GM21619 (cell line): ENCODE measurements around the gene TRMU.

Source experiments
- ATAC-seq: cut with Tn5 transposase; IDR thresholded peaks from one replicate; pipeline ENCODE4 v1.9.1; 2021; ENCODE audit not compliant: unreplicated experiment

The TRMU gene

DNA sequence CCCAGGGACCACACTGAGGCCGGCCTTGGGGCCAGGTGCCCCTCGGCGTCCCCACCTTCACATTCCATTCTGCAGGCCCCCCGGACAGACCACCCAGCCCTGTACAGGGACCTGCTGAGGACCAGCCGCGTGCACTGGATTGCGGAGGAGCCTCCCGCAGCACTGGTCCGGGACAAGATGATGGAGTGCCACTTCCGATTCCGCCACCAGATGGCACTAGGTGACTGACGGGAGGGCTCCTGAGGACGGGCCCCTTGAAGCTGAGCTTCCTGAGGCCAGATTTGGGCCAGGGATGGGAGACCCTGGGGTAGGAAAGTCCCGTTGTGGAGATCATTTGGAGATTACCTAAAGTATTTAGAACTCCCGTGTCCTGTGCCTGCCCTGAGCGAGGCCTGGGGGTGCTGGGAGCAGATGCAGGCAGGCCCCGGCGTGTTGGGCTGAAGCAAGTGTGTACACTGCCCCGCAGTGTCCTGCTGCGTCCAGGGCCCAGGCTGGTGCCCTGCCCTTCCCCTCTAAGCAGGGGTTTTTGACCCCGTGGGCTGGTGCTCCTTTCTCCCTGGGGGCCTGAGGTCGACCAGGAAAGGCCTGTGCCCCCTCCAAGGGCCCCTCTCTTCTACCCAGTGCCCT lies 20.0 kb downstream of the TRMU start:
- ATAC-seq = no peak

- no peak for ATAC-seq
Measured at GRCh38 chr22:46355996-46356471, 20.5 kb downstream of the TRMU start.

DNA sequence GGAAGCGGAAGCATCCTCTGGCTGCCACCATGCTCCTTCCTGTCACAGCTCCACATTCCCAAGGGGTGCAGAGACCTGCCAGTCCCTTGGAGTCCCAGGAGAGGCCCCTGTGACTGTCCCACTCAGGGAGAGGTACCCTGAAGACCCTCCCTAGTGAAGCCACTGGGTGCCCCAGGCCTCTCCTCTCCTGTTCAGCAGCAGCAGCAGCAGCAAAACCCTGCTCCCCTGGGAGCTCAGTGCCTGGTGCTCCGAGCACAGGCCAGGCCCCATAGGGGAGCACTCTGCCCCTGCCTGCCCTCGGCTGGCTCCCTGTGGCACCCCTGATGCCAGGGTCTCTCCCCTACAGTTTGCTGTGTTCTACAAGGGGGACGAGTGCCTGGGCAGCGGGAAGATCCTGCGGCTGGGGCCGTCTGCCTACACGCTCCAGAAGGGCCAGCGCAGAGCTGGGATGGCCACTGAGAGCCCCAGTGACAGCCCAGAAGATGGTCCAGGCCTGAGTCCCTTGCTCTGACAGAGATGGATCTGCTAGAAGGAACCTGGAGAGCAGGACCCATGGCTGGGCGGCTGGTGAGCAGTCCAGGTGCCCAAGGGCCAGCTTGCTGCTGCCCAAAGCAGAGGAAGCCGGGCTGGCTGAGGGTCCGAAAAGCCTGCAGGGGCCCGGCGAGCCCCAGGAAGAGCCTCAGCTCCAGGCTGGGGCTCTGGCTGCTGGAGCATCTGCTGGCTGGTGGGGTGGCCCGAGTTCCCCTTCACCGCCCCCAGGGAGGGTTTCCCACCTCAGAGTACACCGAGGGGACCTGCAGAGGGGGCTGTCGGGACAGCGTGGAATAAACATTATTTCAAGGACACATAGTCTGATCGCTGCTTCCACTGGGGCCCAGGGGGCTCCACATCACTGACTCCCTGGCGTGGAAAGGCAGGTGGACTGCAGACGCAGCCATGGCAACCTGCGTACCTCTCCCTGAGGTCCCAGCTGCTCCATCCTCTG lies 21.3 kb downstream of the TRMU start:
- no peak for ATAC-seq

- no peak for ATAC-seq
Measured at GRCh38 chr22:46357711-46358520, 22.4 kb downstream of the TRMU start.

DNA sequence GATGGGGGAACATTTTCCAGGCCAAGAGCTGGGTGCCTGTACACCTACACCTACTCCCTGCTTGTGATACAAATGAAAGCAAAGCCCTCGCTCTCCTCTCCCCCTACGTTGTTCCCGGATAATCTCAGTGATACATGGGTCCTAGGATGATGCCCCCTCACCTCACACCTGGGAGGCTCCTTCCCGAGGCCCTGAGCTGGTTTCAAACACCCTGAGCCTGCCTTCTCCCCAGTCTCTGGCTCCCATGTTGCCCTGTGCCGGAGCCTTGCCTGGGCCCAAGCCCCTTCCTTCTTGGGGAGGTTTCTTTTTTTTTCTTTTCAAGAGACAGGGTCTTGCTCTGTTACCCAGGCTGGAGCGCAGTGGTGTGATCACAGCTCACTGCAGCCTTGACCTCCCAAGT lies 23.3 kb downstream of the TRMU start:
- no peak for ATAC-seq

DNA sequence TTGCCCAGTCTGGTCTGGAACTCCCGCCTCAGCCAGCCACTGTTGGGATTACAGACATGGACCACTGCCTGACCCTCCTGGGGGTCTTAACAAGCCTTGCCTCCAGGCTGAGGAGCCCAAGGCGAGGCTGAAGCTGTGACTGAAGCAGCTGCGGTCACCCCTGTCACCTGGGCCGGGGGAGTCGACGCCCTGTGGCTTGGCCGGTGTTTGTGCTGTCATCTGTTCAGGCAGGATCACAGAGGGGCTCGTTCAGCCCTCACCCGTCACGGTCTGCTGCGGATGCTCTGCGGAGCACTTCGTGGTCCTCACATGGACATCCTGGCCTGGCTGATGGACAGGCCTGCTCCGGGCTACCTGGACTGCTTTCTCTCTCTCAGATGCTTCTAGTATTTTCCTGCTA lies 23.8 kb downstream of the TRMU start:
- ATAC-seq = no peak

- no peak for ATAC-seq
Measured at GRCh38 chr22:46360097-46360496, 24.6 kb downstream of the TRMU start.

DNA sequence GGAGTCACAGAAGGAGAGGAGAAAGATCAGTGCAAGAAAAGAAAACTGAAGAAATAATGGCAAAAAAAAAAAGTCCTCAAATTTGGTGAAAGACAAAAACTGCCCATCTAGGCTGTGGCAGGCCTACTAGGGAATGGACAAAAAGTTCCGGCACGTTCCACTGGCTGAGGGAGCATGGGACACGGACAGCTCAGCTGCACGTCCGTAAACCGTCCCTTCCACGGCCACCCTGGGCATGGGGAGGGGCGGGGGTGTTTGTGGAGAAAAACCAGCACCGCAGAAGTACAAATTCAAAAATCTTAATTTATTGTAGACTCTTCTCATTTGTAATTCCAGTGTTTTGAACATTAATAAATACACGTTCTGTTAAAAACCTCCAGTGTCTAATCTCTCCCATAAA lies 25.4 kb downstream of the TRMU start:
- no peak for ATAC-seq

DNA sequence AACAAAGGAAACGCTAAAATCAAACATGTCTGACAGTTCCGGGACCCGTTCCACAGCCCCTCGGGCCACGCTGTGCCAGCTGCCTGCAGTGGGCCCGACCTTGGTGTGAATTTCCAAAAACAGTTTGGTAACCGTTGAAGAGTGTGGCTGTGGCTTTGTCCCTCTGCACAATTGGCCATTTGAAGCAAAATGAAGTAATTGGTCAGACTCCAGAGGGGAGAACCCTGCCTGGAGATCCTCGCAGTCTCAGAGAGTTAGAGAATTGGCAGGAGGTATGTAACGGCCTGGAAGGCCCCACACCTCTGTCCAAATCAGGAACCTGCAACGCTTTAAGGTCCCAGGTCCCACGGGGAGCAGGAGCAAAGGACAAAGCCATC lies 26.3 kb downstream of the TRMU start:
- no peak for ATAC-seq

DNA sequence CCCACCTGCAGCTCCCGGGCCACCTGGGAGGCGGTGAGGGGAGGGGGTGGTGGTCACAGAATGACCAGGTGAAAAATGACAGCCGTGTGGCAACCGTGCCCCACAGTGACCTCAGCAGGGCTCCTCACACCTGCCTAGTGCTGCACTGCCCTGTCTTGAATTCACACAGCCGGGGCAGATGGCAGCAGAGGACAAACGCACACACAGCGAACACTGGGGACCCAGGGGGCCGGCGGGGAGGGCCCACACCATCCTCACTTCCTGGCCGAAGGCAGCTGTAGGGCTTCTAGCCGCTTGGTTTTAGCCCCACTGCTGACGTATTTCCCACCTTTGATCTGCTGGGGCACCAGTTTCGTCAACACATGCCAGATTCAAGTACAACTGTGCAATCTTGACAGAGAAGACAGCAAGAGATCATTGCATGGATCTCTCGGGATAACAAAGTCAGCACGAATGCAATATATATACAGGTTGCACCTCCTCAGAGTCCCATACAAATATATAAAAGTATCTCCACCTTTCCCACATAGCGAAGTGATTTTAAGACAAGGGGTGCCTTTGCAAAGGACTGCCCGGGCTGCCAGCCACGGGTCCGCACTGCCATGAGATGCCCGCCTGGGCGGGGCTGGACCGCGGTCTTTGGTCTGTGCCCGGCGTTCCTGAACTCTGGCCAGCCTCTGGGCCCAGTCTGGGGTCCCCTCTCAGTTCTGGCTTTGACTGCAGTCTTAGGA lies 26.9 kb downstream of the TRMU start:
- ATAC-seq = no peak

DNA sequence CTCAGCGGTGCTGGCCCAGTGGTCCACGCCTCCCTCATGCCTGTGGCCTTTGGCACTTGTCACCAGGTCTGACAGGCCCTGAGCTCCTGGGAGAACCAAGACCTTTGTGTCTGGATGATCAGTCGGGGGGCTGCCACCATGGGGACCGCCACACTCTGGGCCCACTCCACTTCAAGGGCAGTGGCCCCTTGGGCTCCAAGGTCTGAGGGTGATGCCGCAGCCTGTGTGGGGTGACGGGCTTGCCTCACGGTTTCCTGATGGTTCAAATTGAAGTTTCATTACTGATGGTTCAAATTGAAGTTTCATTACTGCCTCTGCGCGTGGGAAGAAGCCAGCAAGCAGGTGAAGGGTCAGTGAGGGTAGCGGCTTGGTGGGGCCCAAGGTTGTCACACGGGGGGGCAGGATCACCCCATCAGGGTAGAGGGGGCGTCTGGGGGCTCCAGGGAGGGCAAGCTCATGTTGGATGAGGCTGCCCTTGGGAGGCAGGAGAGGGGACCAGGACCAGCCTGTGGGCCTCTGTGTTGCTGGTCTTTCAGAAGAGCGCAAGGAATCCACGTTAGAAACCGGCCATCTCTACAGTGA lies 27.5 kb downstream of the TRMU start:
- ATAC-seq = no peak

GRCh38 chr22:46363611-46364321 lies 28.3 kb downstream of the TRMU start:
- ATAC-seq = no peak

DNA sequence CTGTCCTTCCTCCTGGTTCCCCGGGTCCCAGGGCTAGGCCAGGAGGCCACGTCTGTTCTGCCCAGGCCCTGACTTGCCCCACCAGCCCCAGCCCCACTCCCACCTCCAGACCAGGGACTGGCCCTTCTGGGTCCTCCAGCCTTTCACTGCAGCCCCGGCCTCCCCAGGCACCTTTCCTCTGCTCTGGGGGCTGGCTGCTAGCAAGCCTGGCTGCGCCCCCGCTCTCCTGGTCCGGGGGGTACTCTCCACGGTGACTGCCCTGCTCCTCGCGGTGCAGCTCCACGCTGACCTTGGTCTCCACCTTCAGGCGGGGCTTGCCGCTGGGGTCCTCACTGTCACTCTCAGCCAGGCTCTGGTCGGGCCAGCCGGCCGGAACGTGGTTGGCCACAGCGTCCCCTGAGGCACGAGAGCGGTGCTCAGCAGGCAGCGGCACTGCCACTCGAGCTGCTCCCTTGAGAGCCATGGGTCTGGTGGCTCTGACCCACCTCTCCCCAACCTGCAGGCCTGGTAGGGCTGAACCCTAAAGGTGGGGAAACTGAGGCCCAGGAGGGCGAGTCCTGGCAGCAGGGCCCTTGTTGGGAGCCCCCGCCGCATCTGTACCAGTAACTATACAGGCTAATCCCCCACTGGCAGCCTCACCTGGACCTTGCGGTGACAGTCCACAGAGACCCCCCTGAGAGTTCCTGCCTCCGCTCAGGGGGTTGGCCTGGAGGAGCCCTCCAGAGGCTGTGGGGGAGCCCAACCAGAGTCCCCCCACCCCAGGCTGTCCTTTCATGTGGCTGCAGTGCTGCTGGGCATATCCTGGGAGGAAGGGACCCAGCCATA lies 29.0 kb downstream of the TRMU start:
- ATAC-seq = no peak

- ATAC-seq = no peak
Measured at GRCh38 chr22:46365166-46365624, 29.7 kb downstream of the TRMU start.

DNA sequence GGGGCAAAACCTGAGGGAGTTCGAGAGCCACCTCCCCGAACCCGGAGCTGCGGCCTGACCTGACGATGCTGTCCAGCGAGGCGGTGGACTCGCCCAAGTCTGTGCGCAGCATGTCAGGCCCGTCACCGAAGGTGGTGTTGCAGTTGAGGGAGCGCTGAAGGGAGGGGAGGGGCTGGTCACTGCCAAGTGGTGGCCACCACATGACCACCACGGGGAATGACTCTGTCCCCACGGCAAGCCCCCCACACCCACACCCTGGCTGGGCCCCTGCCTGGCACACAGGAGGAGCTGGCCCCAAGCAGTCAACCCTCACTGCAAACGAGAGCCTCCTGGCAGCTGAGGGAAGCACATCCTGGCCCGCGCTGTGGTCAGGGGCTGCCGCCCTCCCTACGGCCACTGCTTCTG lies 30.8 kb downstream of the TRMU start:
- ATAC-seq = no peak

- ATAC-seq = no peak
Measured at GRCh38 chr22:46366801-46367706, 31.5 kb downstream of the TRMU start.

DNA sequence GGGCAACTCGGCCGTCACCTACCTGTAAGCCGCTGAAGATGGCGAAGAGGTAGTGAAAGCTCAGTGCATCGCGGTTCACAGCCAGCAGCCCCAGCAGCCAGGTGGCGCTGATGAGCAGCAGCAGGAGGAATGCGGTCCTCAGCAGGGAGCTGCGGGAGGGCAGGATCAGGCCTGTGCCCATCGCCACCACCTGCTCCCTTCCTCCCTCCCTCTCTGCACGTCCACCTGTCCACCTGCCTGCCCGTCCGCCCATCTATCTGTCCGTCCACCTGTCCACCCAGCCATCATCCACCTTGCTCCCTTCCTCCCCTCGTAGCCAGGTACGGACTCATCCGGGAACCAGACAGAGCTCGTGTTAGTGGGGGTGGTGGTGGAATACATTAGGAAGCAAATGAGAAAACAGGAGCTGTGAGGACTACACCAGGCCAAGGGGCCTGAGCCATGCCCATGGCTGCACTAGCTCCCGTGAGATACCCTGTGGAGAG lies 32.2 kb downstream of the TRMU start:
- ATAC-seq = no peak

DNA sequence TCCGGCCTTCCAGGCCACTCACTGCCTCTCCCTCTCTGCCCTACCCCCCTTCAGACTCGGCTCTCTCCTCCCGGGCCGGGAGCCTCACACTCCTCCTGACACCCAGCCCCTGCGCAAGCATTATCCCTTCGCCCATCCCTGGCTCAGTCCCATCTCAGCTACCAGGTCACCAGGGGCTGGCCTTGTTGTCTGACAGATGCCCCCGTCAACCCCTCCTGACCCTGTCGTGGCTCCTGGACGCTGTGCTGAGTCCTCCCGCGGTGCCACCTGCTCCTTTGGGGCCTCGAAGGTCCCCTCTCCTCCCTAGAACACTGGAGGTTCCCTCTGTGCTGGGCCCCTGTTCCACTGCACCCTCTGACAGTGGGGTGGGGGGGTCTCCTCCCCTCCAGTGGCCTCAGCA lies 32.9 kb downstream of the TRMU start:
- no peak for ATAC-seq
